ENCODE measurements around the gene RHEB.

Gene RHEB

GRCh38 chr7:151524845-151525244 is 5.2 kb upstream of the RHEB start:
- DNase-seq (ENCODE audit: low read depth): no peak

GRCh38 chr7:151524331-151524730 is 4.6 kb upstream of the RHEB start:
- no peak for DNase-seq (ENCODE audit: low read depth)

GRCh38 chr7:151520419-151521261 is 945 bp upstream of the RHEB start:
- peak; percentile 22 for DNase-seq (ENCODE audit: low read depth)

- DNase-seq (ENCODE audit: low read depth): peak; percentile 57
Observed at GRCh38 chr7:151518947-151519764, 539 bp downstream of the RHEB start.

GRCh38 chr7:151518105-151518946 is 1.4 kb downstream of the RHEB start:
- peak; percentile 41 for DNase-seq (ENCODE audit: low read depth)

GRCh38 chr7:151517601-151518104 is 2.0 kb downstream of the RHEB start:
- DNase-seq (ENCODE audit: low read depth): no peak

- no peak for DNase-seq (ENCODE audit: low read depth)
Observed at GRCh38 chr7:151515276-151515565, 4.5 kb downstream of the RHEB start.

GRCh38 chr7:151514461-151515275 is 5.0 kb downstream of the RHEB start:
- no peak for DNase-seq (ENCODE audit: low read depth)

- no peak for DNase-seq (ENCODE audit: low read depth)
Observed at GRCh38 chr7:151513133-151513532, 6.6 kb downstream of the RHEB start.

GRCh38 chr7:151512353-151512752 is 7.3 kb downstream of the RHEB start:
- no peak for DNase-seq (ENCODE audit: low read depth)

GRCh38 chr7:151511946-151512345 is 7.7 kb downstream of the RHEB start:
- DNase-seq (ENCODE audit: low read depth): no peak

GRCh38 chr7:151511270-151511669 is 8.4 kb downstream of the RHEB start:
- no peak for DNase-seq (ENCODE audit: low read depth)

GRCh38 chr7:151509670-151510333 is 9.9 kb downstream of the RHEB start:
- no peak for DNase-seq (ENCODE audit: low read depth)

GRCh38 chr7:151508991-151509390 is 10.7 kb downstream of the RHEB start:
- no peak for DNase-seq (ENCODE audit: low read depth)

GRCh38 chr7:151507806-151508205 is 11.9 kb downstream of the RHEB start:
- DNase-seq (ENCODE audit: low read depth): no peak

- no peak for DNase-seq (ENCODE audit: low read depth)
Observed at GRCh38 chr7:151506901-151507382, 12.8 kb downstream of the RHEB start.

- no peak for DNase-seq (ENCODE audit: low read depth)
Observed at GRCh38 chr7:151505836-151506468, 13.7 kb downstream of the RHEB start.

- DNase-seq (ENCODE audit: low read depth): no peak
Observed at GRCh38 chr7:151505433-151505832, 14.3 kb downstream of the RHEB start.

GRCh38 chr7:151504715-151505326 is 14.9 kb downstream of the RHEB start:
- DNase-seq (ENCODE audit: low read depth): no peak
